ENCODE data around the gene KPNB1.

The KPNB1 gene

GRCh38 chr17:47708864-47709541 lies 59.3 kb downstream of the KPNB1 start:
- Histone ChIP-seq H3K36me3 (ENCODE audit: control insufficient read depth in 2 of 2, insufficient read depth in 1 of 2, low read length in 2 of 2) (peaks cover 0 to 31% of the 10 kb centered on the region in 2 experiments; a peak in 1 of 3 replicates), H3K27ac (ENCODE audit: extremely low read depth, low read depth, low read length) (no peak overlapping the region), H3K9me3 (ENCODE audit: control insufficient read depth, insufficient read depth, low read depth, low read length) (no peaks in the 10 kb centered on the region), H3K4me3 (ENCODE audit: low read depth, low read length) (no peak overlapping the region), H3K4me1 (ENCODE audit: control insufficient read depth, insufficient read depth, low read length) (no peaks in the 10 kb centered on the region)
- no peak for TF ChIP-seq ZNF354C (tag by site-specific recombination; IDR thresholded peaks at IDR 0.05; ENCODE audit: borderline replicate concordance, low read depth)
- no peak for TF ChIP-seq ZNF248 (tag by site-specific recombination; IDR thresholded peaks at IDR 0.05)
- TF ChIP-seq, protein P1, sequence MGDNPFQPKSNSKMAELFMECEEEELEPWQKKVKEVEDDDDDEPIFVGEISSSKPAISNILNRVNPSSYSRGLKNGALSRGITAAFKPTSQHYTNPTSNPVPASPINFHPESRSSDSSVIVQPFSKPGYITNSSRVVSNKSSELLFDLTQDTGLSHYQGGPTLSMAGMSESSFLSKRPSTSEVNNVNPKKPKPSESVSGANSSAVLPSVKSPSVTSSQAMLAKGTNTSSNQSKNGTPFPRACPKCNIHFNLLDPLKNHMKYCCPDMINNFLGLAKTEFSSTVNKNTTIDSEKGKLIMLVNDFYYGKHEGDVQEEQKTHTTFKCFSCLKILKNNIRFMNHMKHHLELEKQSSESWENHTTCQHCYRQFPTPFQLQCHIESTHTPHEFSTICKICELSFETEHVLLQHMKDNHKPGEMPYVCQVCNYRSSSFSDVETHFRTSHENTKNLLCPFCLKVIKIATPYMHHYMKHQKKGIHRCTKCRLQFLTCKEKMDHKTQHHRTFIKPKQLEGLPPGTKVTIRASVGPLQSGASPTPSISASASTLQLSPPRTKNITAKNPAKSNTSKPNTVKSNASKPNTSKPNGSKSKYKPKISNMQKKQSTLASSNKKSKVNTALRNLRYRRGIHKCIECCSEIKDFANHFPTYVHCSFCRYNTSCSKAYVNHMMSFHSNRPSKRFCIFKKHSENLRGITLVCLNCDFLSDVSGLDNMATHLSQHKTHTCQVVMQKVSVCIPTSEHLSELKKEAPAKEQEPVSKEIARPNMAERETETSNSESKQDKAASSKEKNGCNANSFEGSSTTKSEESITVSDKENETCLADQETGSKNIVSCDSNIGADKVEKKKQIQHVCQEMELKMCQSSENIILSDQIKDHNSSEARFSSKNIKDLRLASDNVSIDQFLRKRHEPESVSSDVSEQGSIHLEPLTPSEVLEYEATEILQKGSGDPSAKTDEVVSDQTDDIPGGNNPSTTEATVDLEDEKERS (tag by site-specific recombination; IDR thresholded peaks at IDR 0.05), result no peak
- no peak for TF ChIP-seq ZIC2 (tag by site-specific recombination; IDR thresholded peaks at IDR 0.05)
- TF ChIP-seq ZNF146 (tag by site-specific recombination; IDR thresholded peaks at IDR 0.05), result no peak
- TF ChIP-seq ZNF660 (tag by site-specific recombination; IDR thresholded peaks at IDR 0.05), result no peak
- TF ChIP-seq ZNF324 (tag by site-specific recombination; IDR thresholded peaks at IDR 0.05), result no peak
- TF ChIP-seq ZNF560 (tag by site-specific recombination; IDR thresholded peaks at IDR 0.05; ENCODE audit: borderline replicate concordance), result no peak
- no peak for TF ChIP-seq EGR2 (tag by site-specific recombination; IDR thresholded peaks at IDR 0.05; ENCODE audit: low read depth)
- no peak for TF ChIP-seq ZNF16 (tag by site-specific recombination; IDR thresholded peaks at IDR 0.05; ENCODE audit: low read depth)
- no peak for TF ChIP-seq KLF8 (tag by site-specific recombination; IDR thresholded peaks at IDR 0.05)
- no peak for TF ChIP-seq KLF9 (tag by site-specific recombination; IDR thresholded peaks at IDR 0.05; ENCODE audit: low read depth)
- no peak for TF ChIP-seq ZNF335 (tag by site-specific recombination; conservative IDR thresholded peaks at IDR 0.05)
- TF ChIP-seq ZNF747 (tag by site-specific recombination; IDR thresholded peaks at IDR 0.05), result no peak
- TF ChIP-seq ZFP69B (tag by site-specific recombination; IDR thresholded peaks at IDR 0.05), result no peak
- TF ChIP-seq ZNF426 (tag by site-specific recombination; IDR thresholded peaks at IDR 0.05), result no peak
- CTCF ChIA-PET, result interaction anchor here (0.6 to 1.2 kb wide), 2 partner anchors 11 to 13 kb away, joined by 3 read pairs; no protein-coding TSS in a partner anchor
- POLR2A ChIA-PET, result interaction anchor here (0.6 kb wide), 1 partner anchor 54 kb away, joined by 10 read pairs; no protein-coding TSS in a partner anchor

DNA sequence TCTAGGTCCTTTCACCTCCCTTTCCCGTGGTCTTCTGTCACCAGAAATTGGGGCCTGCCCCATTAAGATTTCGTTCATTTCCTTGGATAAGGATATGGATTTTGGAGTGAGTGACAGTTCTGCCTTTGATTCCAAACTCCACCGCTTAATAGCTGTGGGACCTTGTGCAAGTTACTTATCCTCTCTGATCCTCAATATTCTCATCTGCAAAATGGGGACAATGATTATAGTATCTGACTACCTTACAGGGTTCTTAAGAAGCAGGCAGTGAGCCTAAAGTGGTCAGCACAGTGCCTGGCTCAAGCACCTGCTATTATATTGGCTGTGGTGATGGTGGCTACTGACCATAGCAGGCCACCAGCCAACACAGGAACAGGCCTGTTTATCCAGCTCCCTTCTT lies 59.9 kb downstream of the KPNB1 start:
- ChIA-PET CTCF (interaction anchor here (1.2 to 1.6 kb wide), 2 partner anchors 10 to 12 kb away, joined by 3 to 6 read pairs; no protein-coding TSS in a partner anchor), POLR2A (no interaction called here)
- Histone ChIP-seq H3K4me3 (ENCODE audit: low read depth, low read length) (no peak overlapping the region), H3K9me3 (ENCODE audit: control insufficient read depth, insufficient read depth, low read depth, low read length) (no peaks in the 10 kb centered on the region), H3K4me1 (ENCODE audit: control insufficient read depth, insufficient read depth, low read length) (no peaks in the 10 kb centered on the region), H3K36me3 (ENCODE audit: control insufficient read depth in 2 of 2, insufficient read depth in 1 of 2, low read length in 2 of 2) (peaks cover 0 to 29% of the 10 kb centered on the region in 2 experiments; a peak in 1 of 3 replicates), H3K27ac (ENCODE audit: extremely low read depth, low read depth, low read length) (no peak overlapping the region)
- TF ChIP-seq GLI2 (tag by site-specific recombination; IDR thresholded peaks at IDR 0.05; ENCODE audit: borderline replicate concordance, low read depth), result no peak
- TF ChIP-seq ZNF521 (tag by site-specific recombination; IDR thresholded peaks at IDR 0.05), result no peak

DNA sequence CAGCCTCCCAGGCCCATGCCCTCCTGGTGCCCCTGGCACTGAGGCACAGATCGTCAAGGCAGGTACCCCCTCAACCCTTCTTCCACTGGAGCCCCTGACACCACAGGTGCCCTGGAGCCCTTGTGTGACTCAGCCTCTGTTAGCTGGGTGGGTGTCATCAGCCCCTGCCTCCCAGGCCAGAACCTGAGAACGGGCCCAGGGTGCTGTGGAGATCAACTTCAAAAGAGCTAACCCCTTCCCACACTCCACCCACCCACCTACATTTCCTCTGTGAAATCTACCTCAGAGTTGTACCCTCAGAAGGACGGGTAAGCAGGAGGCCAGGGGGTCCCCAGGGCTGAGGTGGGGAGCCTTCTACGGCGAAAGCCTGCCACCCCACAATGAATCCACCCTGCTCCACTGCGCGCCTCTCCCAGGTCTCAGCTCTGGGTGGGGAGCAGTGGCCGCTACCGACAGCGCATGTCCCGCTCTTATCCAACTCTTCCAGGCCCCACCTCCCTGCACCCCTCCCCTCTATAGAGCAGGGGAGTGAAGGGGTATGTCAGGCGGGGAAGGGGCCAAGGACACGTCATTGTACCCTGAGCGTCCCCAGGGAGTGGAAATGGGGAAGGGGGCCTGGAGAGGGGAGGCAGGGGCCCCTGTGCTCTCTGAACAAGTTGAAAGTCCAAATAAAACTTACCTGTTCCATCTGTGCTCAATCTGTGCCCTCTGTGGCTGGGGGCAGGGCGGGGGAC lies 61.8 kb downstream of the KPNB1 start:
- H3K36me3 ChIP-seq (ENCODE audit: control insufficient read depth in 2 of 2, insufficient read depth in 1 of 2, low read length in 2 of 2), result peaks cover 0 to 23% of the 10 kb centered on the region in 2 experiments; a peak in 1 of 3 replicates
- H3K9me3 ChIP-seq (ENCODE audit: control insufficient read depth, insufficient read depth, low read depth, low read length), result no peaks in the 10 kb centered on the region
- TF ChIP-seq ZFHX2 (tag by site-specific recombination; conservative IDR thresholded peaks at IDR 0.05) (peak; percentile 71), TRIM28 (IDR thresholded peaks at IDR 0.05; ENCODE audit: borderline replicate concordance, low read length) (no peak), EGR2 (tag by site-specific recombination; IDR thresholded peaks at IDR 0.05; ENCODE audit: low read depth) (peak; percentile 67; the same call in 1 of the 2 replicates), ZSCAN5A (tag by site-specific recombination; IDR thresholded peaks at IDR 0.05) (no peak), ZNF677 (tag by site-specific recombination; IDR thresholded peaks at IDR 0.05) (no peak)
- no peak overlapping the region for H3K4me3 ChIP-seq (ENCODE audit: low read depth, low read length)
- no peaks in the 10 kb centered on the region for H3K4me1 ChIP-seq (ENCODE audit: control insufficient read depth, insufficient read depth, low read length)
- H3K27ac ChIP-seq (ENCODE audit: extremely low read depth, low read depth, low read length), result no peak overlapping the region
- POLR2A ChIA-PET, result no interaction called here
- CTCF ChIA-PET, result interaction anchor here (0.7 to 1.6 kb wide), 3 partner anchors 12 to 1283 kb away, joined by 3 to 7 read pairs (median 6); no protein-coding TSS in a partner anchor
